Esophagus muscularis mucosa (tissue), 4 donors: Measurements from ENCODE around the gene TANGO2. TPM values are rescaled to one million over a fixed set of nuclear protein-coding genes. Genes with fewer than 3 reads are reported as not detected.

Experiments
- DNase-seq: peaks from one replicate; pipeline ENCODE4 v3.0.0-alpha.2; 2017; ENCODE audit errors: extremely low spot score
- H3K27ac ChIP-seq, 4 donors: fragments of 200-600 bp; sonication (generic); replicated peaks in 1 of 4; 1 replicate in 3 of 4; 2 replicates in 1 of 4; pipeline ENCODE4 v1.5.1; 2016 to 2019; ENCODE audit warnings: mild to moderate bottlenecking in 1 of 4
- H3K27me3 ChIP-seq, 4 donors: fragments of 200-600 bp; sonication (generic); one replicate each; pipeline versions ENCODE4 v1.5.1 to v1.6.0; 2016 to 2019
- H3K36me3 ChIP-seq, 4 donors: fragments of 200-600 bp; sonication (generic); one replicate each; pipeline ENCODE4 v1.5.1; 2016 to 2019
- H3K4me1 ChIP-seq, 4 donors: fragments of 200-600 bp; sonication (generic); one replicate each; pipeline ENCODE4 v1.5.1; 2016 to 2019
- H3K4me3 ChIP-seq, 4 donors: fragments of 200-600 bp; sonication (generic); 1 replicate in 2 of 4; 2 replicates in 2 of 4; pipeline ENCODE4 v1.5.1; 2016 to 2019; ENCODE audit warnings: mild to moderate bottlenecking in 4 of 4, moderate library complexity in 1 of 4
- H3K9me3 ChIP-seq, 4 donors: fragments of 200-600 bp; sonication (generic); 1 replicate in 3 of 4; 2 replicates in 1 of 4; pipeline ENCODE4 v1.5.1; 2016 to 2019
- EP300 ChIP-seq: sonication (generic); formaldehyde crosslinking; IDR thresholded peaks from one replicate; pipeline ENCODE4 v1.6.1; 2017; ENCODE audit warnings: antibody characterized with exemption
- POLR2A ChIP-seq: fragments of 450-650 bp; IDR thresholded peaks from one replicate; pipeline ENCODE4 v1.6.1; 2017; ENCODE audit warnings: antibody characterized with exemption, moderate library complexity, mild to moderate bottlenecking, low read depth
- POLR2AphosphoS5 ChIP-seq, 2 donors: sonication (generic); formaldehyde crosslinking; IDR thresholded peaks; one replicate each; pipeline ENCODE4 v1.6.1; 2017; ENCODE audit warnings: antibody characterized with exemption in 2 of 2
- WGBS: methylation state at CpG from one replicate; pipeline ENCODE4 v1.1.5; 2018; 5-methylcytosine and 5-hydroxymethylcytosine counted together
- intact Hi-C: fragments of 100-400 bp; cut with DNase I; formaldehyde crosslinking; loops from one replicate; pipeline ENCODE4 v1.15.1; 2023
- total RNA-seq, 4 donors: library from RNA; depleted of rRNA; stranded (reverse); fragments of >200 nt; gene quantifications; one replicate each; pipeline versions ENCODE4 v1.1.0 to v1.2.1, GENCODE V29; 2016
- TF ChIP-seq, protein P1 (sequence below), 3 experiments: fragments of 200-600 bp in 2 of 3; fragments of 450-650 bp in 1 of 3; sonication (generic) in 2 of 3; IDR thresholded peaks; one replicate each; pipeline ENCODE4 v1.5.1; 2017 to 2019; ENCODE audit warnings: antibody characterized with exemption in 3 of 3, mild to moderate bottlenecking in 2 of 3, moderate library complexity in 1 of 3

Gene TANGO2
- total RNA-seq, 4 donors from 2014 or later = 37.1 to 44.4 (median 42.3) TPM

DNA sequence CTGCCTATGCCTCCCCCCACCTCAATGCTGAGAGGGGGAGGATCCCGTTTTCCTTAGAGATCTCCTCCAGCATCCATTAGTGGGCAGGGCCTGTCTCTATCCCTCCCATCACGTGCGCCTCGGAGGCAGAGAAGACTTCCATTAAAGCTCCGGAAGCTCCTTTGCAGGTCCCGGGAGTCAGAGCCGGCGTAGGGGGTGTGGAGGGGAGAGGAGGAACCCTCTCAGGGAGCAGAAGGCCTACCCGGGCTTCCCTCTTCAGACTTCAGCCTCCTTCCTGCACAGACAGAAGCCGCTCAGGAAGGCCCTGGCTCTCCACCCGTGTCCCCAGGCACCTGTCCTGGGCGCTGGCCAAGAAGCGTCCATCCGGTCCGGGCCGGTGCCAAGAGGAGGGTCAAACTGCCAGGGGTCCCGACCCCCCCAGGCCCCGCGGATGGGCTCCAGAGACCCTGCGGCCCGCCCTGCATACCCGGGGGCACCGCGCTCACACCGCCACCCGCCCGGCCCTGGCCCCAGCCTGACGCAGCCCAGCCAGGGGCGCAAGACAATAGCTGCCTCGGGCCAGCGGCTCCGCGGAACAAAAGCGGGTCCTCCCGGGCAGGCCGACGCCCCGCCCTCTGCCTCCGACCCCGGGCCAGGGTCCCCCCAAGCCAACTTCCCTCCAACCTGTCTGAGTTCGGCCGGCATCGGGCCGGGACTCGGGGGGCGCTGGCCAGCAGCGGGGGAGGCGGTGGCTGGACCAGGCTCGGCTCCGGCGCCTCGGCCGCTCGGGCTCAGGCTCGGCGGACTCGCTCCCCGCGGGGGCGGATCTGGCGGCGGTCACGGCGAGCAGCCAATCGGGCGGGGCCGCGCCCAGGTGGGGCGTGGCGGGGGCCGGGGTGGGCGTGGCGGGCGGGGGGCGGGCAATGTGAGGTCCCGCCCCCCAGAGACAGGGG is 34.2 kb upstream of the TANGO2 start:
- Histone ChIP-seq H3K27ac (peak overlapping the region; percentile 90 to 92 (median 92)), H3K9me3 (no peaks in the 10 kb centered on the region), H3K36me3 (peaks cover 0 to 4% (median 2%) of the 10 kb centered on the region in 4 donors), H3K27me3 (no peaks in the 10 kb centered on the region), H3K4me1 (peaks cover 51 to 66% (median 59%) of the 10 kb centered on the region in 4 donors), H3K4me3 (peak overlapping the region; percentile 69 to 85 (median 77))
- TF ChIP-seq POLR2AphosphoS5 (IDR thresholded peaks at IDR 0.05) = peak; percentile 81 to 95
- TF ChIP-seq, protein P1, sequence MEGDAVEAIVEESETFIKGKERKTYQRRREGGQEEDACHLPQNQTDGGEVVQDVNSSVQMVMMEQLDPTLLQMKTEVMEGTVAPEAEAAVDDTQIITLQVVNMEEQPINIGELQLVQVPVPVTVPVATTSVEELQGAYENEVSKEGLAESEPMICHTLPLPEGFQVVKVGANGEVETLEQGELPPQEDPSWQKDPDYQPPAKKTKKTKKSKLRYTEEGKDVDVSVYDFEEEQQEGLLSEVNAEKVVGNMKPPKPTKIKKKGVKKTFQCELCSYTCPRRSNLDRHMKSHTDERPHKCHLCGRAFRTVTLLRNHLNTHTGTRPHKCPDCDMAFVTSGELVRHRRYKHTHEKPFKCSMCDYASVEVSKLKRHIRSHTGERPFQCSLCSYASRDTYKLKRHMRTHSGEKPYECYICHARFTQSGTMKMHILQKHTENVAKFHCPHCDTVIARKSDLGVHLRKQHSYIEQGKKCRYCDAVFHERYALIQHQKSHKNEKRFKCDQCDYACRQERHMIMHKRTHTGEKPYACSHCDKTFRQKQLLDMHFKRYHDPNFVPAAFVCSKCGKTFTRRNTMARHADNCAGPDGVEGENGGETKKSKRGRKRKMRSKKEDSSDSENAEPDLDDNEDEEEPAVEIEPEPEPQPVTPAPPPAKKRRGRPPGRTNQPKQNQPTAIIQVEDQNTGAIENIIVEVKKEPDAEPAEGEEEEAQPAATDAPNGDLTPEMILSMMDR (IDR thresholded peaks at IDR 0.05) = no peak
- peak; percentile 73 for TF ChIP-seq POLR2A
- TF ChIP-seq EP300 = no peak
- intact Hi-C loops = no loop called here
- DNase-seq = no peak
- 4% methylated on average over 16 of the region's 76 CpGs for WGBS

DNA sequence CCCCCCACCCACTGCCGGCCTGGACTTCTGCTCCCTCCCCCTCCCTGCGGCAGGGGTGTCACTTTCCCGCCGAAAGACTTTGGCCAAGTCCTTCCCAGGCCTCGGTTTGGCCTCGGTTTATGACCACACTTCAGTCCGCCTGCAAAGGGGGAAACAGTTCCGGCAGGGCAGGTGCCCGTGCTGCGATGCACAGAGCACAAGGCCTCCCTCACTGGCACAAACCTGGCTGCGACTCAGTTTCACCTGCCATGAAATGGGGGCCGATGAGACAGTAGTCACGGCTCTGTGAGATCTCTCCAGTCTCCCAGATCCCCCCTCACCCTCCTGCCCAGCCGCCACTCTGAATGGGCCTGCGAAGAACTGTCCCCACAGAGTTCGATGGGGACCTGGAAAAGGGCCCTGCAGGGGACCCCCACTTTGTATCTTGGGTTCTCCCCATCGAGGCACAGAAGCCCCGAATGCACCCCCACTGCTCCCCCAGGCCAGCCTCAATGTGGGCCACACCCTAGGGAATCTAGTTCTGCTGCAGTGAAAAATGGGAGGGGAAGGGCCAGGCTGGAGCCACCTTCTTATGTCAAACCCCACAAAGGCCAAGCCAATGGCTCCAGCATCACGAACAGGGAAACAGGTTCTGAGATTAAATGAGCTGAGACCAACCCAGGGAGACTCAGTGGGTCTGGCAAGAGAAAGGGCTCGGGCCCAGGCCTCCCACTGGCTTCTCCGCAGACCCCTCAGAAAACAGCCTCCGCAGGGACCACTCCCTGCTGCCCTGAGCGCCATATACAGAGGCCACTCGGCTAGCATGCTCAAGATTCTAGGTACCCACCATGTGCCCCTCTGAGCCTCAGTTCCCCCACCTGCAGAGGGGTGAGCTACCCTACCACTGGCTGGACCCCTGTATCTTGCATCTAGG is 33.3 kb upstream of the TANGO2 start:
- no peaks in the 10 kb centered on the region for H3K27me3 ChIP-seq
- 66% methylated on average over 15 of the region's 24 CpGs for WGBS
- TF ChIP-seq, protein P1 (IDR thresholded peaks at IDR 0.05) = no peak
- TF ChIP-seq EP300 (no peak), POLR2AphosphoS5 (IDR thresholded peaks at IDR 0.05) (no peak), POLR2A (no peak)
- H3K9me3 ChIP-seq = no peaks in the 10 kb centered on the region
- DNase-seq = no peak
- H3K4me3 ChIP-seq = peak overlapping the region; percentile 69 to 85 (median 77)
- peaks cover 61 to 73% (median 69%) of the 10 kb centered on the region in 4 donors for H3K4me1 ChIP-seq
- H3K36me3 ChIP-seq = no peaks in the 10 kb centered on the region
- intact Hi-C loops = no loop called here
- H3K27ac ChIP-seq = peak overlapping the region; percentile 90 to 92 (median 92)

DNA sequence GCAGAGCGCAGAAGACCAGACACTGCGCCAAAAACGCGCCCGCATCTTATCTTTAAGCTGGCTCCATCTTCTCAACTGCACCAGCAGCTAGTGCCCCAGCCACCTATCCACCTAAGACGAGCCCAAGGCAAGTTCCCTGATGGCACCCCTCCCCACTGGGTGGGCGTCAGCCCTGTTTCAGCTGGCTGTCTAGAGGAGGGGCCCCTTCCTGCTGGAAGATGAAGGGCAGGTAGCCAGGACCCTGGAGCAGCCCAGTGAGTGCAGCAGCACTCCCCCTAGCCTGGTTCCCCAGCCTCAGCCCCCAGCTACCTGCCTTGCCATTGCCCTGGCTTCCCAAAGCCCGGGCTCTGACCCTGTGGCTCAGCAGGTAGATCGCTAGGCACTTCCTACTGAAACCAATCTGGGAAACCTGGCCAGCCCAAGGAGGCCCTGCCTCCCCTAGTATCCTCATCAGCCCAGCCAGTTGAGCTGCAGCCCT is 32.5 kb upstream of the TANGO2 start:
- H3K4me1 ChIP-seq = peaks cover 61 to 73% (median 71%) of the 10 kb centered on the region in 4 donors
- H3K4me3 ChIP-seq = no peak overlapping the region
- no peak for DNase-seq
- H3K9me3 ChIP-seq = no peaks in the 10 kb centered on the region
- 92% methylated on average over 8 of the region's 9 CpGs for WGBS
- TF ChIP-seq, protein P1 (IDR thresholded peaks at IDR 0.05) = no peak
- TF ChIP-seq POLR2AphosphoS5 (IDR thresholded peaks at IDR 0.05) (no peak), EP300 (no peak), POLR2A (no peak)
- H3K36me3 ChIP-seq = no peaks in the 10 kb centered on the region
- intact Hi-C loops = no loop called here
- H3K27me3 ChIP-seq = no peaks in the 10 kb centered on the region
- peak overlapping the region in 3 of 4 donors; percentile 6 to 19 (median 18) for H3K27ac ChIP-seq

DNA sequence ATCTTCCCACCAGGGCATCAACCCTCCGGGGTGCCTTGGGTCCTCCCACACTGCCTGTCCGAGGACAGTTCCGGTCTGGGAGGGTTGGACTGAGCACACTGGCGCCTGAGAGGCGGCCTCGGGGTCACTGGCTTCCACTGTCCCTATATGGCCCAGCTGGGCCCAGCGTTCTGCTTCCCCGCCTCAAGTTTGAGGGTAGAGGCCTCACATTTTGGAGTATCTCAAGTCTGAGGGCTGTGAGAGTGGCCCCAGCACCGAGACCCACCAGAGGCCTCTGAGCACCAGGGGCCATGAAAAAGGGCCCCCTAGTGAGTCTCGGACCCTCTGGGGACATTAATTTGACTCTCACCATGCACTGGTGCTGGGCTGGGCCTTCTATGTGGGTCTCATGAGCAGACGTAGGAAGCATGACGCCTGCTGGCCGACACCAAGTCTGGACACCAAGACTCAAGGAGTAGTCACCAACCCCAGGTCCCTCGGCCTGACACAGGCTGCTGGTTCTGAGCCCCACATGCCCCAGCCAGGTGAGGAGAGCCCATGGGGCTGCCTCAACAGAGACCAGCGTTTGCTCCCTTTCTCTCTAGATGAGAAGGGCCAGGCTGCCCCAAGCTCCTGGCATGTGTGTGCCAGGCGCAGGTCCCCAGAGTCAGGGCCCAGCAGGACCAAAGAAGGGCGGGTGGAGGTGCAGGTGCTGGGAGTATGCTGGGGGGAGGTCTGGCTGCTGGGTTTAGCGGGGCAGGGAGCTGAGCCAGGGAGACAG is 31.8 kb upstream of the TANGO2 start:
- Histone ChIP-seq H3K27me3 (no peaks in the 10 kb centered on the region), H3K27ac (peak overlapping the region in 1 of 4 donors; percentile 55), H3K36me3 (no peaks in the 10 kb centered on the region), H3K4me1 (peaks cover 55 to 73% (median 70%) of the 10 kb centered on the region in 4 donors), H3K4me3 (no peak overlapping the region), H3K9me3 (no peaks in the 10 kb centered on the region)
- DNase-seq = no peak
- TF ChIP-seq, protein P1 (IDR thresholded peaks at IDR 0.05) = no peak
- TF ChIP-seq EP300 = no peak
- TF ChIP-seq POLR2AphosphoS5 (IDR thresholded peaks at IDR 0.05) = no peak
- TF ChIP-seq POLR2A = no peak
- WGBS = 78% methylated on average over 7 of the region's 18 CpGs
- intact Hi-C loops = no loop called here
